ENCODE measurements around the gene POU2F1.

GRCh38 chr1:167196166-167196565 is 24.5 kb upstream of the POU2F1 start:
- TF ChIP-seq CTCF (IDR thresholded peaks at IDR 0.05): no peak
- no peak for TF ChIP-seq POLR2A (IDR thresholded peaks at IDR 0.05)

Measured in thyroid gland (tissue), 4 donors.